BE2C (cell line): ENCODE results near the gene RCC2.

Source experiments
- DNase-seq: peaks from one replicate; pipeline ENCODE4 v3.0.0-alpha.2; 2020
- H3K27me3 ChIP-seq: fragments of 250-450 bp; sonication (Bioruptor Pico); 2 replicates; pipeline ENCODE4 v1.5.1; 2020; ENCODE audit warnings: mild to moderate bottlenecking
- H3K36me3 ChIP-seq: fragments of 250-450 bp; sonication (Bioruptor Pico); 2 replicates; pipeline ENCODE4 v1.5.1; 2020; ENCODE audit warnings: mild to moderate bottlenecking
- H3K4me1 ChIP-seq: fragments of 250-450 bp; sonication (Bioruptor Pico); 2 replicates; pipeline ENCODE4 v1.5.1; 2020
- H3K4me3 ChIP-seq: 2 replicates; pipeline ENCODE4 v1.5.1; 2011; ENCODE audit warnings: low read depth, low read length
- H3K9me3 ChIP-seq: fragments of 250-450 bp; sonication (Bioruptor Pico); 2 replicates; pipeline ENCODE4 v1.5.1; 2020
- TF ChIP-seq, protein P1 (sequence below): IDR thresholded peaks from 2 replicates; pipeline ENCODE4 v1.5.1; 2012; ENCODE audit warnings: mild to moderate bottlenecking, low read depth, low read length

RCC2 gene

GRCh38 chr1:17372955-17373354 is 66.5 kb downstream of the RCC2 start:
- no peaks in the 10 kb centered on the region for H3K9me3 ChIP-seq
- no peak overlapping the region for H3K4me3 ChIP-seq
- TF ChIP-seq, protein P1, sequence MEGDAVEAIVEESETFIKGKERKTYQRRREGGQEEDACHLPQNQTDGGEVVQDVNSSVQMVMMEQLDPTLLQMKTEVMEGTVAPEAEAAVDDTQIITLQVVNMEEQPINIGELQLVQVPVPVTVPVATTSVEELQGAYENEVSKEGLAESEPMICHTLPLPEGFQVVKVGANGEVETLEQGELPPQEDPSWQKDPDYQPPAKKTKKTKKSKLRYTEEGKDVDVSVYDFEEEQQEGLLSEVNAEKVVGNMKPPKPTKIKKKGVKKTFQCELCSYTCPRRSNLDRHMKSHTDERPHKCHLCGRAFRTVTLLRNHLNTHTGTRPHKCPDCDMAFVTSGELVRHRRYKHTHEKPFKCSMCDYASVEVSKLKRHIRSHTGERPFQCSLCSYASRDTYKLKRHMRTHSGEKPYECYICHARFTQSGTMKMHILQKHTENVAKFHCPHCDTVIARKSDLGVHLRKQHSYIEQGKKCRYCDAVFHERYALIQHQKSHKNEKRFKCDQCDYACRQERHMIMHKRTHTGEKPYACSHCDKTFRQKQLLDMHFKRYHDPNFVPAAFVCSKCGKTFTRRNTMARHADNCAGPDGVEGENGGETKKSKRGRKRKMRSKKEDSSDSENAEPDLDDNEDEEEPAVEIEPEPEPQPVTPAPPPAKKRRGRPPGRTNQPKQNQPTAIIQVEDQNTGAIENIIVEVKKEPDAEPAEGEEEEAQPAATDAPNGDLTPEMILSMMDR, result no peak
- no peaks in the 10 kb centered on the region for H3K27me3 ChIP-seq
- no peak for DNase-seq
- H3K36me3 ChIP-seq, result no peaks in the 10 kb centered on the region
- no peaks in the 10 kb centered on the region for H3K4me1 ChIP-seq

GRCh38 chr1:17371896-17372295 is 67.6 kb downstream of the RCC2 start, which contains the start of gene PADI6:
PADI6 (plus strand) TSS chr1:17372196; CDS start chr1:17372246, 50 bp downstream.
- DNase-seq, result no peak
- no peaks in the 10 kb centered on the region for H3K9me3 ChIP-seq
- H3K27me3 ChIP-seq, result no peaks in the 10 kb centered on the region
- TF ChIP-seq, protein P1, result no peak
- no peaks in the 10 kb centered on the region for H3K4me1 ChIP-seq
- no peaks in the 10 kb centered on the region for H3K36me3 ChIP-seq
- H3K4me3 ChIP-seq, result no peak within 1 kb of the TSS

DNA sequence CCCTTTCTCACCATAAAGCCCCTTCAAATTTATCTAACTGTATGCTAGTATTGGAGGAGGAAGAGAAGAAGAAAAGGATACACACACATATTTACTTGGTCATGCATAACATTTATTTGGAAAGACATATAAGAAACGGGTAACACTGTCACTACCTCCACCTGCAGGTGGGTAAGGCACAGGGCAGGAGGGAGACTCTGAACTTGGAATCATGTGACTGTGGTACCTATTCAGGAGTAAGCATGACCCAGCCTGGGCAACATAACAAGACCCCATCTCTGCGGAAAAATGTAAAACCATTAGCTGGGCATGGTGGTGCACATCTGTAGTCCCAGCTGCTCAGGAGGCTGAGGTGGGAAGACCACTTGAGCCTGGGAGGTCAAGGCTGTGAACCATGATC is 68.9 kb downstream of the RCC2 start:
- no peak for DNase-seq
- Histone ChIP-seq H3K4me3 (no peak overlapping the region), H3K9me3 (no peaks in the 10 kb centered on the region), H3K27me3 (no peaks in the 10 kb centered on the region), H3K4me1 (no peaks in the 10 kb centered on the region), H3K36me3 (no peaks in the 10 kb centered on the region)
- TF ChIP-seq, protein P1, result peak; percentile 17

GRCh38 chr1:17369466-17369865 is 70.0 kb downstream of the RCC2 start:
- H3K4me1 ChIP-seq, result no peaks in the 10 kb centered on the region
- no peaks in the 10 kb centered on the region for H3K9me3 ChIP-seq
- no peak overlapping the region for H3K4me3 ChIP-seq
- no peaks in the 10 kb centered on the region for H3K27me3 ChIP-seq
- TF ChIP-seq, protein P1, result no peak
- no peaks in the 10 kb centered on the region for H3K36me3 ChIP-seq
- DNase-seq, result no peak

- no peak for DNase-seq
- Histone ChIP-seq H3K27me3 (no peaks in the 10 kb centered on the region), H3K9me3 (no peaks in the 10 kb centered on the region), H3K4me3 (no peak overlapping the region), H3K36me3 (no peaks in the 10 kb centered on the region), H3K4me1 (no peaks in the 10 kb centered on the region)
- TF ChIP-seq, protein P1, result no peak
Observed at GRCh38 chr1:17365293-17365692, 74.2 kb downstream of the RCC2 start.

GRCh38 chr1:17363771-17364170 is 75.7 kb downstream of the RCC2 start:
- no peaks in the 10 kb centered on the region for H3K4me1 ChIP-seq

More at GRCh38 chr1:17363771-17364170, 75.7 kb downstream of the RCC2 start:
- no peaks in the 10 kb centered on the region for H3K36me3 ChIP-seq
- no peak overlapping the region for H3K4me3 ChIP-seq
- H3K27me3 ChIP-seq, result no peaks in the 10 kb centered on the region
- DNase-seq, result no peak
- TF ChIP-seq, protein P1, result no peak
- no peaks in the 10 kb centered on the region for H3K9me3 ChIP-seq
